Nephron progenitor cell (in vitro differentiated cells): ENCODE measurements around the gene NPSR1.
"Not testable (repeated sequence)": the region's sequence is repeated elsewhere in the genome, so short reads cannot be mapped to it uniquely, and the experiment has no call there.

Source experiments
- DNase-seq: peaks from one replicate; pipeline ENCODE4 v3.0.0; 2021
- H3K27ac Mint-ChIP-seq: 2 replicates; pipeline ENCODE4 v1.8.0; 2021; ENCODE audit warnings: mild to moderate bottlenecking, moderate library complexity, mixed read lengths
- H3K27me3 Mint-ChIP-seq: 2 replicates; pipeline ENCODE4 v1.8.0; 2021; ENCODE audit warnings: mild to moderate bottlenecking, low read depth, mixed read lengths; ENCODE audit not compliant: poor library complexity
- H3K36me3 Mint-ChIP-seq: 2 replicates; pipeline ENCODE4 v1.8.0; 2021; ENCODE audit warnings: low read depth, mixed read lengths
- H3K4me1 Mint-ChIP-seq: 2 replicates; pipeline ENCODE4 v1.8.0; 2021; ENCODE audit warnings: mixed read lengths
- H3K4me3 Mint-ChIP-seq: 2 replicates; pipeline ENCODE4 v1.8.0; 2021; ENCODE audit warnings: mild to moderate bottlenecking, moderate library complexity, mixed read lengths
- H3K9me3 Mint-ChIP-seq: 2 replicates; pipeline ENCODE4 v1.8.0; 2021; ENCODE audit warnings: mild to moderate bottlenecking, moderate library complexity, mixed read lengths
- CTCF ChIP-seq: fragments of 200-600 bp; sonication (generic); IDR thresholded peaks from 2 replicates; pipeline ENCODE4 v1.5.0; 2021; ENCODE audit warnings: antibody characterized with exemption

Gene NPSR1

GRCh38 chr7:34869057-34869456 lies 211.0 kb downstream of the NPSR1 start:
- Mint-ChIP-seq H3K4me1 (no peaks in the 10 kb centered on the region), H3K9me3 (no peaks in the 10 kb centered on the region), H3K36me3 (no peaks in the 10 kb centered on the region), H3K27me3 (peaks cover 4% of the 10 kb centered on the region), H3K4me3 (no peak overlapping the region), H3K27ac (no peak overlapping the region)
- no peak for TF ChIP-seq CTCF
- DNase-seq: no peak

GRCh38 chr7:34870041-34870440 lies 212.0 kb downstream of the NPSR1 start:
- H3K36me3 Mint-ChIP-seq, DNase-seq, H3K4me3 Mint-ChIP-seq, H3K27me3 Mint-ChIP-seq, H3K27ac Mint-ChIP-seq, H3K9me3 Mint-ChIP-seq, H3K4me1 Mint-ChIP-seq: not testable (repeated sequence)

GRCh38 chr7:34874329-34874728 lies 216.3 kb downstream of the NPSR1 start:
- H3K4me3 Mint-ChIP-seq, DNase-seq, H3K36me3 Mint-ChIP-seq, H3K9me3 Mint-ChIP-seq, H3K27ac Mint-ChIP-seq, H3K4me1 Mint-ChIP-seq, H3K27me3 Mint-ChIP-seq: not testable (repeated sequence)

- no peaks in the 10 kb centered on the region for H3K4me1 Mint-ChIP-seq
- no peak for DNase-seq
- peaks cover 3% of the 10 kb centered on the region for H3K27me3 Mint-ChIP-seq
- no peak for TF ChIP-seq CTCF
- H3K9me3 Mint-ChIP-seq: no peaks in the 10 kb centered on the region
- no peaks in the 10 kb centered on the region for H3K36me3 Mint-ChIP-seq
- no peak overlapping the region for H3K27ac Mint-ChIP-seq
- H3K4me3 Mint-ChIP-seq: no peak overlapping the region
Measured at GRCh38 chr7:34875481-34875880, 217.5 kb downstream of the NPSR1 start.

- H3K27ac Mint-ChIP-seq: not testable (repeated sequence)
Measured at GRCh38 chr7:34878944-34879735, 221.1 kb downstream of the NPSR1 start.

GRCh38 chr7:34879871-34880270 lies 221.9 kb downstream of the NPSR1 start:
- no peak for DNase-seq
- Mint-ChIP-seq H3K4me1 (no peaks in the 10 kb centered on the region), H3K9me3 (peaks cover 19% of the 10 kb centered on the region), H3K27me3 (peaks cover 3% of the 10 kb centered on the region), H3K4me3 (no peak overlapping the region), H3K27ac (no peak overlapping the region), H3K36me3 (no peaks in the 10 kb centered on the region)
- TF ChIP-seq CTCF: no peak

More at GRCh38 chr7:34878944-34879735, 221.1 kb downstream of the NPSR1 start:
- DNase-seq, H3K27me3 Mint-ChIP-seq, H3K4me3 Mint-ChIP-seq, H3K4me1 Mint-ChIP-seq, H3K36me3 Mint-ChIP-seq: not testable (repeated sequence)
- H3K9me3 Mint-ChIP-seq: peaks cover 17% of the 10 kb centered on the region

- not testable (repeated sequence) for H3K27ac Mint-ChIP-seq, H3K27me3 Mint-ChIP-seq, H3K4me1 Mint-ChIP-seq, DNase-seq, H3K4me3 Mint-ChIP-seq, H3K36me3 Mint-ChIP-seq
- peaks cover 19% of the 10 kb centered on the region for H3K9me3 Mint-ChIP-seq
Measured at GRCh38 chr7:34883855-34884254, 225.8 kb downstream of the NPSR1 start.

GRCh38 chr7:34886856-34887255 lies 228.8 kb downstream of the NPSR1 start:
- H3K4me3 Mint-ChIP-seq: no peak overlapping the region
- no peaks in the 10 kb centered on the region for H3K4me1 Mint-ChIP-seq
- H3K9me3 Mint-ChIP-seq: peaks cover 16% of the 10 kb centered on the region
- no peak for TF ChIP-seq CTCF
- H3K27ac Mint-ChIP-seq: no peak overlapping the region
- no peak for DNase-seq
- no peaks in the 10 kb centered on the region for H3K36me3 Mint-ChIP-seq
- peaks cover 5% of the 10 kb centered on the region for H3K27me3 Mint-ChIP-seq
